Tibial nerve (tissue), 4 donors: ENCODE results near the gene SOS1.

Experiments
- EP300 ChIP-seq, 2 donors: sonication (generic); formaldehyde crosslinking; IDR thresholded peaks; one replicate each; pipeline ENCODE4 v1.6.1; 2017; ENCODE audit warnings: antibody characterized with exemption in 2 of 2, mild to moderate bottlenecking in 1 of 2
- POLR2A ChIP-seq, 2 donors: fragments of 450-650 bp; IDR thresholded peaks; one replicate each; pipeline ENCODE4 v1.6.1; 2017; ENCODE audit warnings: antibody characterized with exemption in 2 of 2, mild to moderate bottlenecking in 2 of 2, moderate library complexity in 2 of 2
- TF ChIP-seq, protein P1 (sequence below), 5 experiments: fragments of 200-600 bp in 3 of 5; fragments of 450-650 bp in 2 of 5; sonication (generic) in 3 of 5; IDR thresholded peaks; one replicate each; pipeline ENCODE4 v1.5.1; 2016 to 2019; ENCODE audit warnings: antibody characterized with exemption in 5 of 5, mild to moderate bottlenecking in 3 of 5, moderate library complexity in 2 of 5

- TF ChIP-seq, protein P1, sequence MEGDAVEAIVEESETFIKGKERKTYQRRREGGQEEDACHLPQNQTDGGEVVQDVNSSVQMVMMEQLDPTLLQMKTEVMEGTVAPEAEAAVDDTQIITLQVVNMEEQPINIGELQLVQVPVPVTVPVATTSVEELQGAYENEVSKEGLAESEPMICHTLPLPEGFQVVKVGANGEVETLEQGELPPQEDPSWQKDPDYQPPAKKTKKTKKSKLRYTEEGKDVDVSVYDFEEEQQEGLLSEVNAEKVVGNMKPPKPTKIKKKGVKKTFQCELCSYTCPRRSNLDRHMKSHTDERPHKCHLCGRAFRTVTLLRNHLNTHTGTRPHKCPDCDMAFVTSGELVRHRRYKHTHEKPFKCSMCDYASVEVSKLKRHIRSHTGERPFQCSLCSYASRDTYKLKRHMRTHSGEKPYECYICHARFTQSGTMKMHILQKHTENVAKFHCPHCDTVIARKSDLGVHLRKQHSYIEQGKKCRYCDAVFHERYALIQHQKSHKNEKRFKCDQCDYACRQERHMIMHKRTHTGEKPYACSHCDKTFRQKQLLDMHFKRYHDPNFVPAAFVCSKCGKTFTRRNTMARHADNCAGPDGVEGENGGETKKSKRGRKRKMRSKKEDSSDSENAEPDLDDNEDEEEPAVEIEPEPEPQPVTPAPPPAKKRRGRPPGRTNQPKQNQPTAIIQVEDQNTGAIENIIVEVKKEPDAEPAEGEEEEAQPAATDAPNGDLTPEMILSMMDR (IDR thresholded peaks at IDR 0.05) = no peak
- TF ChIP-seq EP300 (IDR thresholded peaks at IDR 0.05) = no peak
- TF ChIP-seq POLR2A (IDR thresholded peaks at IDR 0.05) = no peak
These were observed 172.4 kb downstream of the SOS1 start for GRCh38 chr2:38948387-38948882.
